Measurements from ENCODE around the gene NPAS2. TPM values are rescaled to one million over a fixed set of nuclear protein-coding genes. Genes with fewer than 3 reads are reported as not detected.

NPAS2 gene, protein sequence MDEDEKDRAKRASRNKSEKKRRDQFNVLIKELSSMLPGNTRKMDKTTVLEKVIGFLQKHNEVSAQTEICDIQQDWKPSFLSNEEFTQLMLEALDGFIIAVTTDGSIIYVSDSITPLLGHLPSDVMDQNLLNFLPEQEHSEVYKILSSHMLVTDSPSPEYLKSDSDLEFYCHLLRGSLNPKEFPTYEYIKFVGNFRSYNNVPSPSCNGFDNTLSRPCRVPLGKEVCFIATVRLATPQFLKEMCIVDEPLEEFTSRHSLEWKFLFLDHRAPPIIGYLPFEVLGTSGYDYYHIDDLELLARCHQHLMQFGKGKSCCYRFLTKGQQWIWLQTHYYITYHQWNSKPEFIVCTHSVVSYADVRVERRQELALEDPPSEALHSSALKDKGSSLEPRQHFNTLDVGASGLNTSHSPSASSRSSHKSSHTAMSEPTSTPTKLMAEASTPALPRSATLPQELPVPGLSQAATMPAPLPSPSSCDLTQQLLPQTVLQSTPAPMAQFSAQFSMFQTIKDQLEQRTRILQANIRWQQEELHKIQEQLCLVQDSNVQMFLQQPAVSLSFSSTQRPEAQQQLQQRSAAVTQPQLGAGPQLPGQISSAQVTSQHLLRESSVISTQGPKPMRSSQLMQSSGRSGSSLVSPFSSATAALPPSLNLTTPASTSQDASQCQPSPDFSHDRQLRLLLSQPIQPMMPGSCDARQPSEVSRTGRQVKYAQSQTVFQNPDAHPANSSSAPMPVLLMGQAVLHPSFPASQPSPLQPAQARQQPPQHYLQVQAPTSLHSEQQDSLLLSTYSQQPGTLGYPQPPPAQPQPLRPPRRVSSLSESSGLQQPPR
- 11.7 and 27.7 TPM in 2 replicates for total RNA-seq

DNA sequence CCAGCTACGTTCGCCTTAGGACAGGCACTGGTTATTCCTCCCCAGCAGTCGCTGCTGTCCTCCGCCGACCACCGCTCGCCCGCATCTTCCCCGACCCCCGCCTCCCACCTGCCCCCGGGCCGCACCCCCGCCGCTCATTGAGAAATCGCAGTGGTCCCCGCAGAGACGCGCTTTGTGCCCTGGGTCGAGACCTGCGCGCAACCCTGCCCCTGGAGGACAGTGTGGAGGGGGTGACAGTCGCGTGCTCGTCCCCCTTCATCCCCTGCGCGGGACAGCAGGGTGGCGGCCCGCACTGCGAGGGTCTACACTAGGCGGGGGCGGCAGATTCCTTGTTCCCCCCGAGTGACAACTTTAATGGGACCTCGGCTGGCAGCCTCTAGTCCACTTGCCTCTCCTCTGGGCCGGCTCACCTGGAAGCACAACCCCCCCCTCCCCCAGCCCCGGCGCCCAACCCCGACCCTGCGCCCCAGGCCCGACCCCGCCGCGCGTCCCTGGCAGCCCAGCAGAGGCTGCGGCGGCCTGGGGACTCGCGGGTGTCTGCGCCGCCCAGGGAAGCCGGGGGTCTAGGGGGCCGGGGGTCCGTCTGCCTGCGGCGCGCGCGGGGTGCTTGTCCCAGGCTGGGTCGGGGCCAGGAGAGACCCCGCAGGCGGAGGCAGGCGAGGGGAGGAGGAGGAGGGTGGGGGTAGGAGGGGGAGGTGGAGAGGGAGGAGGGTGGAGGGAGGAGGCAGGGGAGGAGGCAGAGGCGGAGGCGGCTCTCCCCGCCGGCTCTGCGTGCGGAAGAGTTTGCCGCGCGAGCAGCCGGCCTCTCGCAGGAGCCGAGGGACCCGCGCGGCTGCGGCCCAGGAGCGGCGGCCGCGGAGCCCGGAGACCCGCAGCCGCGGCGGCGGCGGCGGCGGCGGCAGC is at the start of gene NPAS2:
Gene NPAS2 (plus strand): TSS at position 770 of the 903 bp plus-strand sequence. CDS start 84,616 bp downstream, outside the sequence.

DNA sequence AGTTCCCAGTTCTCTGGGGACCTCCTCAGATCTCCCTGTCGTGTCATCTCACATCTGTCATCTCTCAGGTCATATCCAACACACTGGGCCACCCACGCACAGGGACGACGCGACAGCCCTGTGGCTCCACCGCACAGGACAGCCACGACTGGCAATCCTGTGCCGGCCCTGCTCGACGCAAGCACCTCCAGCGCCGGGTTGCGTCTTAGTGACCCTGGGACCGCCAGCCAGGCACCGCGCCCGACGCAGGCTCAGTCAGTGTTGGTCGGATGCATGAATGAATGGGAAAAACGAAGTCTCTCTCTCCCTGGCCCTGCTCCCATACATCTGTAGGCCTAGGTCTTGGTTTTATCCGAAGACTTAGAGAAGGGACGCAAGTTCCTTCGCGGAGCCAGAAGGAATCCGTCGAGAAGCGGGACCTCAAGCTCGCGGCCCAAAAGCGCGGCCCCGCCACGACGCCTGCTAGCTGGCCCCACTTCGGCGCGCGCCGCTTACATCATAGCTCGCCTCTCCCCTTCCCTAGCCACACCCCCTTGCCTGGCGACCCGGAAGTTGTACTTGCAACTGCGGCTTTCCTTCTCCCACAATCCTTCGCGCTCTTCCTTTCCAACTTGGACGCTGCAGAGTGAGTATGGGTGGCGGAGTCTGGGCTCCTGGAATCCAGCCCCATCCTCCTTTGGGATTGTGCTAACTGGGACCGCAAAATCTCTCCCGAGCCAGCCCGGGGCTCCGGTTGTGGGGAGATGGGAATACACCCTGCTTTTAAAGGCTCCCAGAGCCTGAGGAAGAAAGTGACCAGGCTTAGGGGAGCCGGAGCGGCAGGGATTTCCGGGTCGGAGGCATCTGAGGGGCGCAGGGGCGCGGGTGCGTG is 182.0 kb downstream of the NPAS2 start, which contains the start of gene RPL31:
Gene RPL31 (plus strand): TSS at position 599 of the 871 bp plus-strand sequence. CDS start 413 bp downstream, outside the sequence.

Other genes with a start within 250 kb of the NPAS2 start
- gene RPL31, start 182.2 kb downstream of the NPAS2 start, total RNA-seq = 696 and 737 TPM in 2 replicates

Measured in smooth muscle cell of the pulmonary artery (primary cell).